Measurements from ENCODE around the gene DBR1. TPM values are rescaled to one million over a fixed set of nuclear protein-coding genes. Genes with fewer than 3 reads are reported as not detected.
"Not testable (repeated sequence)": the region's sequence is repeated elsewhere in the genome, so short reads cannot be mapped to it uniquely, and the experiment has no call there.

The DBR1 gene
- polyA plus RNA-seq, 4 donors = 4.9 to 12.8 (median 7.4) TPM

GRCh38 chr3:138180375-138181029 lies 5.8 kb upstream of the DBR1 start:
- Histone ChIP-seq H3K9me3 (ENCODE audit: control insufficient read depth in 2 of 2, insufficient read depth in 1 of 2, low read depth in 1 of 2, low read length in 1 of 2) (no peaks in the 10 kb centered on the region), H3K27me3 (ENCODE audit: control insufficient read depth in 3 of 3, insufficient read depth in 3 of 3, low read length in 3 of 3) (peaks cover 0 to 6% (median 0%) of the 10 kb centered on the region in 3 donors), H3K4me3 (ENCODE audit: low read depth in 1 of 3, low read length in 3 of 3) (no peak overlapping the region), H3K27ac (ENCODE audit: low read depth in 1 of 3, low read length in 2 of 3) (no peak overlapping the region), H3K36me3 (ENCODE audit: control insufficient read depth in 3 of 3, insufficient read depth in 2 of 3, low read depth in 1 of 3, low read length in 3 of 3) (no peaks in the 10 kb centered on the region), H3K4me1 (ENCODE audit: control insufficient read depth in 3 of 3, insufficient read depth in 2 of 3, low read depth in 1 of 3, low read length in 2 of 3) (no peaks in the 10 kb centered on the region)
- DNase-seq (peak; percentile 56 to 66), FAIRE-seq (peak; percentile 59)
- 2 to 10% (median 3%) methylated on average over 2 of the region's 2 CpGs for WGBS, 3 donors

GRCh38 chr3:138173769-138174420 lies 826 bp downstream of the DBR1 start:
- no peak for FAIRE-seq
- H3K4me3 ChIP-seq (ENCODE audit: low read depth in 1 of 3, low read length in 3 of 3) = peak overlapping the region; percentile 88 to 98 (median 94)
- H3K27ac ChIP-seq (ENCODE audit: low read depth in 1 of 3, low read length in 2 of 3) = peak overlapping the region; percentile 73 to 90 (median 76)
- peak in 1 of 2 donors; percentile 25 for DNase-seq
- peaks cover 0 to 11% (median 3%) of the 10 kb centered on the region in 3 donors for H3K36me3 ChIP-seq (ENCODE audit: control insufficient read depth in 3 of 3, insufficient read depth in 2 of 3, low read depth in 1 of 3, low read length in 3 of 3)
- WGBS, 3 donors = 38 to 57% (median 50%) methylated on average over 13 of the region's 13 CpGs
- H3K9me3 ChIP-seq (ENCODE audit: control insufficient read depth in 2 of 2, insufficient read depth in 1 of 2, low read depth in 1 of 2, low read length in 1 of 2) = no peaks in the 10 kb centered on the region
- H3K27me3 ChIP-seq (ENCODE audit: control insufficient read depth in 3 of 3, insufficient read depth in 3 of 3, low read length in 3 of 3) = no peaks in the 10 kb centered on the region
- peaks cover 0 to 5% (median 5%) of the 10 kb centered on the region in 3 donors for H3K4me1 ChIP-seq (ENCODE audit: control insufficient read depth in 3 of 3, insufficient read depth in 2 of 3, low read depth in 1 of 3, low read length in 2 of 3)

GRCh38 chr3:138172625-138173024 lies 2.1 kb downstream of the DBR1 start:
- Histone ChIP-seq H3K9me3 (ENCODE audit: control insufficient read depth in 2 of 2, insufficient read depth in 1 of 2, low read depth in 1 of 2, low read length in 1 of 2) (no peaks in the 10 kb centered on the region), H3K4me3 (ENCODE audit: low read depth in 1 of 3, low read length in 3 of 3) (no peak overlapping the region), H3K27me3 (ENCODE audit: control insufficient read depth in 3 of 3, insufficient read depth in 3 of 3, low read length in 3 of 3) (no peaks in the 10 kb centered on the region), H3K27ac (ENCODE audit: low read depth in 1 of 3, low read length in 2 of 3) (no peak overlapping the region), H3K36me3 (ENCODE audit: control insufficient read depth in 3 of 3, insufficient read depth in 2 of 3, low read depth in 1 of 3, low read length in 3 of 3) (peaks cover 0 to 19% (median 3%) of the 10 kb centered on the region in 3 donors), H3K4me1 (ENCODE audit: control insufficient read depth in 3 of 3, insufficient read depth in 2 of 3, low read depth in 1 of 3, low read length in 2 of 3) (peaks cover 0 to 5% (median 5%) of the 10 kb centered on the region in 3 donors)
- DNase-seq (no peak), FAIRE-seq (no peak)
- WGBS, 3 donors = 71 to 91% (median 82%) methylated on average over 2 of the region's 2 CpGs

- Histone ChIP-seq H3K27me3 (ENCODE audit: control insufficient read depth in 3 of 3, insufficient read depth in 3 of 3, low read length in 3 of 3) (no peaks in the 10 kb centered on the region), H3K36me3 (ENCODE audit: control insufficient read depth in 3 of 3, insufficient read depth in 2 of 3, low read depth in 1 of 3, low read length in 3 of 3) (peaks cover 5 to 36% (median 22%) of the 10 kb centered on the region in 3 donors), H3K9me3 (ENCODE audit: control insufficient read depth in 2 of 2, insufficient read depth in 1 of 2, low read depth in 1 of 2, low read length in 1 of 2) (no peaks in the 10 kb centered on the region), H3K4me3 (ENCODE audit: low read depth in 1 of 3, low read length in 3 of 3) (no peak overlapping the region), H3K27ac (ENCODE audit: low read depth in 1 of 3, low read length in 2 of 3) (no peak overlapping the region), H3K4me1 (ENCODE audit: control insufficient read depth in 3 of 3, insufficient read depth in 2 of 3, low read depth in 1 of 3, low read length in 2 of 3) (no peaks in the 10 kb centered on the region)
- FAIRE-seq (no peak), DNase-seq (no peak)
- WGBS, 3 donors = 97 to 100% (median 97%) methylated on average over 2 of the region's 2 CpGs
These were observed 9.7 kb downstream of the DBR1 start for GRCh38 chr3:138165061-138165460.

GRCh38 chr3:138157743-138158142 lies 17.0 kb downstream of the DBR1 start:
- H3K4me1 ChIP-seq (ENCODE audit: control insufficient read depth in 3 of 3, insufficient read depth in 2 of 3, low read depth in 1 of 3, low read length in 2 of 3) = no peaks in the 10 kb centered on the region
- no peak overlapping the region for H3K27ac ChIP-seq (ENCODE audit: low read depth in 1 of 3, low read length in 2 of 3)
- no peak for FAIRE-seq
- no peaks in the 10 kb centered on the region for H3K27me3 ChIP-seq (ENCODE audit: control insufficient read depth in 3 of 3, insufficient read depth in 3 of 3, low read length in 3 of 3)
- H3K4me3 ChIP-seq (ENCODE audit: low read depth in 1 of 3, low read length in 3 of 3) = no peak overlapping the region
- H3K36me3 ChIP-seq (ENCODE audit: control insufficient read depth in 3 of 3, insufficient read depth in 2 of 3, low read depth in 1 of 3, low read length in 3 of 3) = peaks cover 3 to 6% (median 4%) of the 10 kb centered on the region in 3 donors
- DNase-seq = no peak
- WGBS, 3 donors = 89 to 95% (median 91%) methylated on average over 4 of the region's 4 CpGs
- no peaks in the 10 kb centered on the region for H3K9me3 ChIP-seq (ENCODE audit: control insufficient read depth in 2 of 2, insufficient read depth in 1 of 2, low read depth in 1 of 2, low read length in 1 of 2)

- Histone ChIP-seq H3K4me3 (ENCODE audit: low read depth in 1 of 3, low read length in 3 of 3) (no peak overlapping the region), H3K27ac (ENCODE audit: low read depth in 1 of 3, low read length in 2 of 3) (no peak overlapping the region), H3K36me3 (ENCODE audit: control insufficient read depth in 3 of 3, insufficient read depth in 2 of 3, low read depth in 1 of 3, low read length in 3 of 3) (no peaks in the 10 kb centered on the region), H3K27me3 (ENCODE audit: control insufficient read depth in 3 of 3, insufficient read depth in 3 of 3, low read length in 3 of 3) (no peaks in the 10 kb centered on the region), H3K4me1 (ENCODE audit: control insufficient read depth in 3 of 3, insufficient read depth in 2 of 3, low read depth in 1 of 3, low read length in 2 of 3) (no peaks in the 10 kb centered on the region), H3K9me3 (ENCODE audit: control insufficient read depth in 2 of 2, insufficient read depth in 1 of 2, low read depth in 1 of 2, low read length in 1 of 2) (no peaks in the 10 kb centered on the region)
- no peak for FAIRE-seq
- no peak for DNase-seq
These were observed 20.2 kb downstream of the DBR1 start for GRCh38 chr3:138154534-138154933.

- Histone ChIP-seq H3K9me3 (ENCODE audit: control insufficient read depth in 2 of 2, insufficient read depth in 1 of 2, low read depth in 1 of 2, low read length in 1 of 2) (no peaks in the 10 kb centered on the region), H3K27ac (ENCODE audit: low read depth in 1 of 3, low read length in 2 of 3) (no peak overlapping the region), H3K36me3 (ENCODE audit: control insufficient read depth in 3 of 3, insufficient read depth in 2 of 3, low read depth in 1 of 3, low read length in 3 of 3) (no peaks in the 10 kb centered on the region), H3K27me3 (ENCODE audit: control insufficient read depth in 3 of 3, insufficient read depth in 3 of 3, low read length in 3 of 3) (no peaks in the 10 kb centered on the region), H3K4me3 (ENCODE audit: low read depth in 1 of 3, low read length in 3 of 3) (no peak overlapping the region), H3K4me1 (ENCODE audit: control insufficient read depth in 3 of 3, insufficient read depth in 2 of 3, low read depth in 1 of 3, low read length in 2 of 3) (no peaks in the 10 kb centered on the region)
- no peak for FAIRE-seq
- DNase-seq = no peak
- WGBS, 3 donors = 56 to 71% (median 60%) methylated on average over 4 of the region's 4 CpGs
These were observed 26.2 kb downstream of the DBR1 start for GRCh38 chr3:138148503-138148902.

- H3K4me1 ChIP-seq (ENCODE audit: control insufficient read depth in 3 of 3, insufficient read depth in 2 of 3, low read depth in 1 of 3, low read length in 2 of 3); H3K36me3 ChIP-seq (ENCODE audit: control insufficient read depth in 3 of 3, insufficient read depth in 2 of 3, low read depth in 1 of 3, low read length in 3 of 3); H3K4me3 ChIP-seq (ENCODE audit: low read depth in 1 of 3, low read length in 3 of 3); H3K27me3 ChIP-seq (ENCODE audit: control insufficient read depth in 3 of 3, insufficient read depth in 3 of 3, low read length in 3 of 3); H3K9me3 ChIP-seq (ENCODE audit: control insufficient read depth in 2 of 2, insufficient read depth in 1 of 2, low read depth in 1 of 2, low read length in 1 of 2); H3K27ac ChIP-seq (ENCODE audit: low read depth in 1 of 3, low read length in 2 of 3); DNase-seq; FAIRE-seq: not testable (repeated sequence)
- 80 to 93% (median 84%) methylated on average over 3 of the region's 3 CpGs for WGBS, 3 donors
These were observed 32.5 kb downstream of the DBR1 start for GRCh38 chr3:138142181-138142580.

Data from small intestine (tissue), 7 donors.